A549 (cell line): ENCODE measurements around the gene DPEP2NB. TPM values are rescaled to one million over a fixed set of nuclear protein-coding genes. Genes with fewer than 3 reads are reported as not detected.

ENCODE experiments used
- ATAC-seq, 2 experiments: fragments of 200-7000 bp in 1 of 2; fragments of >200 bp in 1 of 2; cut with Nextera tagmentation in 1 of 2; cut with Tn5 transposase in 1 of 2; 3 replicates each; pipeline versions ENCODE4 v1.8.0 to v1.9.1; 2018 to 2020; ENCODE audit warnings: mild to moderate bottlenecking in 1 of 2, moderate library complexity in 1 of 2
- CTCF ChIA-PET: fragments of 300-600 bp; sonication (Branson Sonifier 250); formaldehyde crosslinking; extraction: SDS; loops from one replicate; lab custom pipeline; 2021; ENCODE audit warnings: antibody characterized with exemption, inconsistent platforms; lab: Yijun Ruan, JAX
- POLR2A ChIA-PET: fragments of 350-600 bp; formaldehyde crosslinking; extraction: SDS; loops from one replicate; lab custom pipeline; 2021; ENCODE audit warnings: antibody characterized with exemption, inconsistent platforms; lab: Yijun Ruan, JAX
- DNase-seq, 2 experiments: peaks; one replicate each; pipeline versions ENCODE4 v3.0.0 to v3.0.0-alpha.2; 2011 to 2016; ENCODE audit warnings: low read depth in 1 of 2, low spot score in 1 of 2
- FAIRE-seq: peaks from 2 replicates; lab custom pipeline; 2011; peaks lifted over from hg19 to GRCh38; lab: Jason Lieb, UNC
- H3K27ac ChIP-seq, 2 experiments: fragments of >200 bp; sonication (Bioruptor Twin); formaldehyde crosslinking; 3 replicates each; pipeline ENCODE4 v1.5.1; 2016 to 2017
- H3K4me1 ChIP-seq: fragments of >200 bp; sonication (Bioruptor Twin); formaldehyde crosslinking; 3 replicates; pipeline ENCODE4 v1.6.1; 2016
- H3K4me2 ChIP-seq: fragments of >200 bp; sonication (Bioruptor Twin); formaldehyde crosslinking; 3 replicates; pipeline ENCODE4 v1.6.1; 2016
- H3K4me3 ChIP-seq: fragments of >200 bp; sonication (Bioruptor Twin); formaldehyde crosslinking; 3 replicates; pipeline ENCODE4 v1.5.1; 2016
- H3K9me3 ChIP-seq: fragments of >200 bp; sonication (Bioruptor Twin); formaldehyde crosslinking; 3 replicates; pipeline ENCODE4 v1.6.1; 2016
- BHLHE40 ChIP-seq: IDR thresholded peaks from 2 replicates; pipeline ENCODE4 v1.6.1; 2012; ENCODE audit warnings: low read depth, low read length, inconsistent platforms
- CBX8 ChIP-seq: fragments of 200-600 bp; sonication (generic); IDR thresholded peaks from 2 replicates; pipeline ENCODE4 v1.6.1; 2016
- CHD2 ChIP-seq: fragments of 150-350 bp; IDR thresholded peaks from 2 replicates; pipeline ENCODE4 v1.6.1; 2014; ENCODE audit warnings: low read length; ENCODE audit not compliant: partially characterized antibody
- CHD4 ChIP-seq: fragments of 200-600 bp; sonication (generic); IDR thresholded peaks from 2 replicates; pipeline ENCODE4 v1.6.1; 2016; ENCODE audit warnings: antibody characterized with exemption, mild to moderate bottlenecking, borderline replicate concordance
- CTCF ChIP-seq: fragments of >200 bp; sonication (Bioruptor Twin); formaldehyde crosslinking; IDR thresholded peaks from 3 replicates; pipeline ENCODE4 v1.5.1; 2016
- FOSL2 ChIP-seq, 2 experiments: fragments of 450-650 bp in 1 of 2; fragments of >200 bp in 1 of 2; sonication (Bioruptor Twin) in 1 of 2; formaldehyde crosslinking; IDR thresholded peaks; 2 replicates each; pipeline versions ENCODE4 v1.5.0 to v1.6.1; 2016 to 2020; ENCODE audit warnings: mild to moderate bottlenecking in 1 of 2, moderate library complexity in 1 of 2
- HDAC2 ChIP-seq: fragments of 200-600 bp; sonication (generic); IDR thresholded peaks from 2 replicates; pipeline ENCODE4 v1.6.1; 2016
- HMGXB4 ChIP-seq: fragments of 250-450 bp; sonication (Bioruptor Pico); IDR thresholded peaks from 2 replicates; pipeline ENCODE4 v1.5.0; 2021; ENCODE audit warnings: mild to moderate bottlenecking, moderate library complexity, borderline replicate concordance
- HOXB5 ChIP-seq: fragments of 250-450 bp; sonication (Bioruptor Pico); IDR thresholded peaks from 2 replicates; pipeline ENCODE4 v1.5.0; 2020; ENCODE audit warnings: mild to moderate bottlenecking, moderate library complexity
- JUNB ChIP-seq: fragments of >200 bp; sonication (Bioruptor Twin); formaldehyde crosslinking; IDR thresholded peaks from 2 replicates; pipeline ENCODE4 v1.6.1; 2016
- KDM1A ChIP-seq: fragments of 200-600 bp; sonication (generic); IDR thresholded peaks from 2 replicates; pipeline ENCODE4 v1.6.1; 2016; ENCODE audit warnings: low read depth, mild to moderate bottlenecking
- MAX ChIP-seq: IDR thresholded peaks from 2 replicates; pipeline ENCODE4 v1.6.1; 2012
- MYC ChIP-seq: IDR thresholded peaks from 2 replicates; pipeline ENCODE4 v1.6.1; 2012; ENCODE audit warnings: mild to moderate bottlenecking, inconsistent platforms, low read length, improper control_type of control experiment, borderline replicate concordance
- NPAS2 ChIP-seq: fragments of 250-450 bp; sonication (Bioruptor Pico); IDR thresholded peaks from 2 replicates; pipeline ENCODE4 v1.8.0; 2022; ENCODE audit warnings: mild to moderate bottlenecking, moderate library complexity, borderline replicate concordance
- PHF8 ChIP-seq: fragments of 200-600 bp; sonication (generic); IDR thresholded peaks from 2 replicates; pipeline ENCODE4 v1.6.1; 2016; ENCODE audit warnings: low read depth, mild to moderate bottlenecking, antibody characterized with exemption, moderate library complexity, borderline replicate concordance
- POLR2A ChIP-seq: IDR thresholded peaks from 2 replicates; pipeline ENCODE4 v1.6.1; 2012; ENCODE audit warnings: mild to moderate bottlenecking, low read length
- RAD21 ChIP-seq, 2 experiments: fragments of >200 bp in 1 of 2; sonication (Bioruptor Twin) in 1 of 2; formaldehyde crosslinking in 1 of 2; IDR thresholded peaks in 1 of 2; conservative IDR thresholded peaks in 1 of 2; 2 replicates in 1 of 2; 3 replicates in 1 of 2; pipeline ENCODE4 v1.6.1; 2012 to 2018; ENCODE audit warnings: inconsistent platforms in 1 of 2
- TP53 ChIP-seq: fragments of 250-450 bp; sonication (Bioruptor Pico); IDR thresholded peaks from 2 replicates; pipeline ENCODE4 v1.5.0; 2021; ENCODE audit warnings: mild to moderate bottlenecking, moderate library complexity
- WGBS: methylation state at CpG from one replicate; pipeline ENCODE4 v1.1.6; 2017; ENCODE audit errors: missing lambda C conversion rate; 5-methylcytosine and 5-hydroxymethylcytosine counted together
- polyA plus RNA-seq, 4 experiments: library from polyadenylated mRNA; depleted of rRNA in 3 of 4; stranded (reverse); fragments of >200 nt; fragmentation: RNase III in 1 of 4; extraction: RNeasy Plus Mini Kit Qiagen cat#74134 plus additional on column Dnase treatment in 1 of 4; gene quantifications; 2 replicates in 3 of 4; 3 replicates in 1 of 4; pipeline ENCODE4 v1.2.3, GENCODE V29; 2011 to 2017
- TF ChIP-seq, protein P1 (sequence below): fragments of 150-350 bp; IDR thresholded peaks from 2 replicates; pipeline ENCODE4 v1.6.1; 2014; ENCODE audit warnings: low read depth, mild to moderate bottlenecking, low read length
- TF ChIP-seq, protein P2 (sequence below): fragments of >200 bp; sonication (Bioruptor Twin); formaldehyde crosslinking; IDR thresholded peaks from 3 replicates; pipeline ENCODE4 v1.6.1; 2016

Gene DPEP2NB
- polyA plus RNA-seq, 2 of the 4 experiments (the other 2 are of a cell fraction), result not detected

DNA sequence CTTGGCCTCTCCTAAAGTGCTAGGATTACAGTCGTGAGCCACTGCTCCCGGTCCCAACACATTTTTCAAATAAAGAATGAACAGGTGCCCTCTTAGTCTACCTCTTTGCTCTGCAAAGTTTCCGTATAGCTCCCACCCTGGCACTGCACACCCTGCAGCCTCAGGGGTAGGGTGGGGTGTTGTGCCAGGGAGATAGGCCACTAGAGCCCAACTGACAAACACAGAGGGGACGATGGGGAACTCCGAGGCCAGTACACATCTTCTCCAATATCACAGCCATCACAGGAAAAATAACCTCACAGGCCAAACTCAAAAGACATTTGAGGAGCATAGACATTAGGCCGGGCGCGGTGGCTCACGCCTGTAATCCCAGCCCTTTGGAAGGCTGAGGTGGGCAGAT, 44.6 kb downstream of the DPEP2NB start (continued):
- TF ChIP-seq CTCF, result no peak

- POLR2A ChIA-PET, result no interaction called here
These were observed 46.3 kb downstream of the DPEP2NB start for GRCh38 chr16:67969254-67970039.

GRCh38 chr16:67968400-67969253, 47.1 kb downstream of the DPEP2NB start, which contains the start of gene SLC12A4:
Gene SLC12A4 (minus strand): TSS chr16:67968637. CDS start chr16:67968553, 84 bp downstream.
- Histone ChIP-seq H3K9me3 (no peaks in the 10 kb centered on the region), H3K4me2 (peak within 1 kb of the TSS; percentile 89), H3K27ac (peak within 1 kb of the TSS; percentile 94 to 95), H3K4me1 (peaks cover 25% of the 10 kb centered on the region), H3K4me3 (peak within 1 kb of the TSS; percentile 95)
- FAIRE-seq (no peak), DNase-seq (peak; percentile 78 to 84), ATAC-seq (peak; percentile 83 to 88)
- ChIA-PET POLR2A (no interaction called here), CTCF (interaction anchor here (0.6 to 1.3 kb wide), 2 partner anchors 49 to 72 kb away, joined by 3 to 4 read pairs; no protein-coding TSS in a partner anchor)
- 18% methylated on average over 18 of the region's 78 CpGs for WGBS
- TF ChIP-seq, protein P1, sequence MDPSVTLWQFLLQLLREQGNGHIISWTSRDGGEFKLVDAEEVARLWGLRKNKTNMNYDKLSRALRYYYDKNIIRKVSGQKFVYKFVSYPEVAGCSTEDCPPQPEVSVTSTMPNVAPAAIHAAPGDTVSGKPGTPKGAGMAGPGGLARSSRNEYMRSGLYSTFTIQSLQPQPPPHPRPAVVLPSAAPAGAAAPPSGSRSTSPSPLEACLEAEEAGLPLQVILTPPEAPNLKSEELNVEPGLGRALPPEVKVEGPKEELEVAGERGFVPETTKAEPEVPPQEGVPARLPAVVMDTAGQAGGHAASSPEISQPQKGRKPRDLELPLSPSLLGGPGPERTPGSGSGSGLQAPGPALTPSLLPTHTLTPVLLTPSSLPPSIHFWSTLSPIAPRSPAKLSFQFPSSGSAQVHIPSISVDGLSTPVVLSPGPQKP, result no peak
- no peak for TF ChIP-seq FOSL2 (IDR thresholded peaks at IDR 0.05)
- 0 out of 2 replicates have a peak, but pooled peaks have one; percentile 43 for TF ChIP-seq FOSL2 (CRISPR knock-in tag; IDR thresholded peaks at IDR 0.05)
- TF ChIP-seq CHD2, result no peak
- no peak for TF ChIP-seq CBX8
- TF ChIP-seq JUNB, result no peak
- TF ChIP-seq CHD4, result no peak; the same call in 1 of the 2 replicates
- no peak for TF ChIP-seq HOXB5
- TF ChIP-seq KDM1A, result peak; percentile 82; the same call in 1 of the 2 replicates
- TF ChIP-seq CTCF, result no peak; the same call in 2 of the 3 replicates
- peak; percentile 74 for TF ChIP-seq POLR2A
- peak; percentile 75; the same call in 1 of the 2 replicates for TF ChIP-seq PHF8
- peak; percentile 20; the same call in 1 of the 2 replicates for TF ChIP-seq MAX
- TF ChIP-seq MYC, result no peak
- TF ChIP-seq TP53 (CRISPR knock-in tag), result no peak
- TF ChIP-seq BHLHE40, result no peak
- TF ChIP-seq NPAS2 (CRISPR knock-in tag), result no peak

More at GRCh38 chr16:67969254-67970039, 46.3 kb downstream of the DPEP2NB start:
- DNase-seq, result no peak
- Histone ChIP-seq H3K4me2 (peak overlapping the region; percentile 89), H3K9me3 (no peaks in the 10 kb centered on the region), H3K27ac (peak overlapping the region; percentile 94 to 95), H3K4me3 (peak overlapping the region; percentile 95), H3K4me1 (peaks cover 25% of the 10 kb centered on the region)
- no peak for TF ChIP-seq NPAS2 (CRISPR knock-in tag)
- no peak for TF ChIP-seq HMGXB4 (CRISPR knock-in tag)
- TF ChIP-seq, protein P2, sequence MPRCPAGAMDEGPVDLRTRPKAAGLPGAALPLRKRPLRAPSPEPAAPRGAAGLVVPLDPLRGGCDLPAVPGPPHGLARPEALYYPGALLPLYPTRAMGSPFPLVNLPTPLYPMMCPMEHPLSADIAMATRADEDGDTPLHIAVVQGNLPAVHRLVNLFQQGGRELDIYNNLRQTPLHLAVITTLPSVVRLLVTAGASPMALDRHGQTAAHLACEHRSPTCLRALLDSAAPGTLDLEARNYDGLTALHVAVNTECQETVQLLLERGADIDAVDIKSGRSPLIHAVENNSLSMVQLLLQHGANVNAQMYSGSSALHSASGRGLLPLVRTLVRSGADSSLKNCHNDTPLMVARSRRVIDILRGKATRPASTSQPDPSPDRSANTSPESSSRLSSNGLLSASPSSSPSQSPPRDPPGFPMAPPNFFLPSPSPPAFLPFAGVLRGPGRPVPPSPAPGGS, result no peak
- no peak for TF ChIP-seq RAD21 (conservative IDR thresholded peaks at IDR 0.05 in 1 of 2, IDR thresholded peaks at IDR 0.05 in 1 of 2)
- TF ChIP-seq HDAC2, result no peak
- no peak for FAIRE-seq
- no peak for ATAC-seq
- WGBS, result 86% methylated on average over 27 of the region's 40 CpGs
- CTCF ChIA-PET, result interaction anchor here (0.6 to 2.1 kb wide), 4 partner anchors 12 to 71 kb away, joined by 3 to 11 read pairs (median 4); no protein-coding TSS in a partner anchor
